Measurements from ENCODE around the gene TNRC6C. TPM values are rescaled to one million over a fixed set of nuclear protein-coding genes. Genes with fewer than 3 reads are reported as not detected.

TNRC6C gene
- total and polyA plus RNA-seq, 2 of the 13 experiments (the other 11 are each of a cell fraction or from before 2014, with no cell fraction given): 0.66 to 4.9 TPM

- no peak for TF ChIP-seq SKIL (CRISPR knock-in tag; IDR thresholded peaks at IDR 0.05; ENCODE audit: borderline replicate concordance)
- no peak for TF ChIP-seq PAX8 (CRISPR knock-in tag; IDR thresholded peaks at IDR 0.05; ENCODE audit: borderline replicate concordance)
- TF ChIP-seq MTERF4 (CRISPR knock-in tag; IDR thresholded peaks at IDR 0.05): 0 out of 2 replicates have a peak, but pooled peaks have one; percentile 28
- TF ChIP-seq MAF1 (CRISPR knock-in tag; IDR thresholded peaks at IDR 0.05; ENCODE audit: borderline replicate concordance): no peak
- TF ChIP-seq ZBTB26 (CRISPR knock-in tag; IDR thresholded peaks at IDR 0.05; ENCODE audit: borderline replicate concordance): no peak
- TF ChIP-seq PCBP1 (IDR thresholded peaks at IDR 0.05; ENCODE audit: borderline replicate concordance, low read depth, low read length): peak; percentile 84; the same call in 1 of the 2 replicates
- TF ChIP-seq NFE2L2 (IDR thresholded peaks at IDR 0.05; ENCODE audit: low read length): no peak
- no peak for TF ChIP-seq ZNF496 (CRISPR knock-in tag; IDR thresholded peaks at IDR 0.05; ENCODE audit: insufficient replicate concordance)
- TF ChIP-seq PLSCR1 (CRISPR knock-in tag; IDR thresholded peaks at IDR 0.05; ENCODE audit: borderline replicate concordance): no peak
- no peak for TF ChIP-seq ZNF800 (CRISPR knock-in tag; IDR thresholded peaks at IDR 0.05)
- TF ChIP-seq ARNT2 (CRISPR knock-in tag; IDR thresholded peaks at IDR 0.05; ENCODE audit: low read depth): no peak
- no peak for TF ChIP-seq HMG20A (CRISPR knock-in tag; IDR thresholded peaks at IDR 0.05; ENCODE audit: borderline replicate concordance)
- no peak for TF ChIP-seq SP2 (CRISPR knock-in tag; IDR thresholded peaks at IDR 0.05)
- TF ChIP-seq ARNT (IDR thresholded peaks at IDR 0.05): no peak
- no peak for TF ChIP-seq PATZ1 (CRISPR knock-in tag; IDR thresholded peaks at IDR 0.05)
- peak; percentile 24 for TF ChIP-seq AGO2 (optimal IDR thresholded peaks at IDR 0.05; ENCODE audit: low read depth, low read length)
- no peak for TF ChIP-seq EEA1 (CRISPR knock-in tag; IDR thresholded peaks at IDR 0.05; ENCODE audit: borderline replicate concordance)
- TF ChIP-seq ATAD3A (CRISPR knock-in tag; IDR thresholded peaks at IDR 0.05): no peak
- no peak for TF ChIP-seq SUZ12 (IDR thresholded peaks at IDR 0.05; ENCODE audit: low read depth, low read length)
These were observed 156.6 kb downstream of the TNRC6C start (continued) for GRCh38 chr17:78114831-78115723.
